SK-N-SH treated with all-trans-retinoic acid at 6 μM for 48 hours (cell line): ENCODE results near the gene AHSP.
"Not testable (repeated sequence)": the region's sequence is repeated elsewhere in the genome, so short reads cannot be mapped to it uniquely, and the experiment has no call there.

Source experiments
- CREB5 ChIP-seq: fragments of 250-450 bp; sonication (Bioruptor Pico); IDR thresholded peaks from 2 replicates; pipeline ENCODE4 v1.5.1; 2020; ENCODE audit warnings: low read depth, mild to moderate bottlenecking, moderate library complexity
- PATZ1 ChIP-seq: fragments of 250-450 bp; sonication (Bioruptor Pico); IDR thresholded peaks from 2 replicates; pipeline ENCODE4 v1.8.0; 2020; ENCODE audit warnings: mild to moderate bottlenecking, moderate library complexity, borderline replicate concordance
- POU6F1 ChIP-seq: fragments of 250-450 bp; sonication (Bioruptor Pico); IDR thresholded peaks from 2 replicates; pipeline ENCODE4 v1.8.0; 2021; ENCODE audit warnings: low read depth, mild to moderate bottlenecking, moderate library complexity, borderline replicate concordance
- RARB ChIP-seq: fragments of 250-450 bp; sonication (Bioruptor Pico); IDR thresholded peaks from 2 replicates; pipeline ENCODE4 v1.8.0; 2021; ENCODE audit warnings: mild to moderate bottlenecking, moderate library complexity
- SNAI2 ChIP-seq: fragments of 250-450 bp; sonication (Bioruptor Pico); IDR thresholded peaks from 2 replicates; pipeline ENCODE4 v1.5.0; 2020; ENCODE audit warnings: mild to moderate bottlenecking, moderate library complexity
- ZFP3 ChIP-seq: fragments of 250-450 bp; sonication (Bioruptor Pico); IDR thresholded peaks from 2 replicates; pipeline ENCODE4 v1.5.0; 2020; ENCODE audit warnings: mild to moderate bottlenecking, moderate library complexity
- ZNF565 ChIP-seq: fragments of 450-650 bp; formaldehyde crosslinking; conservative IDR thresholded peaks from 2 replicates; pipeline ENCODE4 v1.5.0; 2020; ENCODE audit warnings: low read depth, mild to moderate bottlenecking, moderate library complexity

GRCh38 chr16:31503555-31503954 is 24.1 kb upstream of the AHSP start:
- TF ChIP-seq ZNF565 (CRISPR knock-in tag); CREB5 (CRISPR knock-in tag); RARB; PATZ1; POU6F1; SNAI2 (CRISPR knock-in tag); ZFP3: not testable (repeated sequence)
